GM21619 (cell line): ENCODE data around the gene M1AP.
"Not testable (repeated sequence)": the region's sequence is repeated elsewhere in the genome, so short reads cannot be mapped to it uniquely, and the experiment has no call there.

ENCODE experiments used
- ATAC-seq: cut with Tn5 transposase; IDR thresholded peaks from one replicate; pipeline ENCODE4 v1.9.1; 2021; ENCODE audit not compliant: unreplicated experiment

Gene M1AP

DNA sequence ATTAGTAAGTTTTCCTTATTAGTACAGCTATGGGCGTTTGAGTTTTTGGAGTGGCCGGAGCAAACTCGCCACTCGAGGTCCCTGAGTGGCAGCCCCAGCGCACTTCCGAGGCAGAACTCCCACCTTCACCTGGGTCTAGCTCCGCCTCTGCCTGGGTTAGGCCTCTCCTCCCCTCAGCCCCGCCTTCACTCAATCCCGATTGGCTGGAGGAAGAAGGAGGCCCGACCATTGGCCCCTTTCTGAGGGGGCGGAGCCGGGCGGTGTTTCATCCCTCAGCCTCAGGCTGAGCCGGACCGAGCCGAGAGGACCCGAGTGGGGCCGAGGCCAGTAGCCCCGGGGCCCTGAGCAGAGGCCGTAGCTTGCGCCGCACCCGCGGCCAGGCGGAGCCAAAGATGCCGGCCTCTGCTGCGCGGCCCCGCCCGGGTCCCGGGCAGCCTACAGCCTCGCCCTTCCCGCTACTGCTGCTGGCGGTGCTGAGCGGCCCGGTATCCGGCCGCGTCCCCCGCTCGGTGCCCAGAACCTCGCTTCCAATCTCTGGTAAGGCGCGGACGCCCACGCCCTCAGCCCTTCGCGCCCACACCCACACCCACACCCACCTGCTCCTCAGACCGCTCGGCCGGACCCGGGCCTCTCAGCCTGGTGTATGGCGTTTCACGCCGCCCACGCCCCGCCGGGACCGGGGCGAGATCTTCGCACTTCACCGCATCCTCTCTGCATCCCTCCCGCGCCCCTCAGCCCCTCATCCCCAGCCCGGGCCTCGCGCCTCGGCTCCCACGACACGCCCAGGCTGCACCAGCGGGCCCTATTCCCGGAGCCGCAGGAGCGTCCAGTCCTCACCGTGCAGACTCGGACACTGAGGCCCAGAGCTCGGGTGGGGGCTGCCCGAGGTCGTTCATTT, 6.1 kb upstream of the M1AP start, which contains the start of gene SEMA4F:
Gene SEMA4F (plus strand): TSS at position 263 of the 898 bp plus-strand sequence. CDS start 130 bp downstream, at position 393.
- ATAC-seq, result peak; percentile 100

DNA sequence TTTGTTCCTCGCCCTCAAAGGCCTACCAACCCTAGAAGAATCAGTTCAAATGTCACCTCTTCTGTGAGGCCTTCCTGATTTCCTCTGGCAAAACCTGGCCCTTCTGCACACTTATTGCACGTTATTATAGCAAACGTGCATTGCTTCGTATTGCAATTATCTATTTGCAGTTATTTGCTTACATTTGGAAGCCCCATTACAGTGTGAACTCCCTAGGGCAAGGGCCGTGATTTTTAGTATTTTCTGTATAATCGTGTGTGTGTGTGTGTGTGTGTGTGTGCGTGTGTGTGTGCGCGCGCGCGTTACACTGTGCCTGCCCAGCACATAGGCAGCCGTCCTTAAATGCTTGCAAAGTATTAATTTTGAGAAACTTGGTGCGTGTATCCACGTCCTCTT, 5.5 kb upstream of the M1AP start:
- peak; percentile 18 for ATAC-seq

DNA sequence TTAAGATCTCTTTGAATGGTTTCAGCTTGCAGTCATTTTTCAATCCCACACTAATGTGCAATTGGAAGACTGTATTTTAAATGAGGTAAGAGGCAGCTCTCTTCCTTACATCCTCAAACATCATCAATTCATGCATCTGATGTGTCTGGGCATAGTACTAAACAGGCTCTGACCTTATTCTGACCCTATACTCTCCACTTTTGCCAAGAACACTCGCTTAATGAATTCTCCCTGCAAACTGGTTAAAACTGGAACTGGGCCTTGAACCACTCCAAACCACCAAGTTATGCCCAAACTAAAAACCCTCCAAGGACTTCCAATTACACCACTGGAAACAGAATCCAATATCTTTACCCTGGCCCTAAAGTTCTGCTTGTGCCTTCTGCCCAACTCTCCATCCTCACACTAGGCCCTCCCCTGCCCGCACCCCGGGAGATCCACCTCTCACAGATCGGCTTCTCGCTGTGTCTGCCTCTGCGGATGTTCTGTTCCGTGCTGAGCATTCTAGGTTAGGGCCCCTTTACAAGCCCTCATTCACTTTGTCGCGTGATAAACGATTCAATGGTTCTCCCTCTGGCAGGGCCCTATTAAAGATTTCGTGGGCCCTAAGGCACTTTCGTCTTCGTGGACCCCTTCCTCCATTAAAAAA, 1.2 kb downstream of the M1AP start:
- no peak for ATAC-seq

DNA sequence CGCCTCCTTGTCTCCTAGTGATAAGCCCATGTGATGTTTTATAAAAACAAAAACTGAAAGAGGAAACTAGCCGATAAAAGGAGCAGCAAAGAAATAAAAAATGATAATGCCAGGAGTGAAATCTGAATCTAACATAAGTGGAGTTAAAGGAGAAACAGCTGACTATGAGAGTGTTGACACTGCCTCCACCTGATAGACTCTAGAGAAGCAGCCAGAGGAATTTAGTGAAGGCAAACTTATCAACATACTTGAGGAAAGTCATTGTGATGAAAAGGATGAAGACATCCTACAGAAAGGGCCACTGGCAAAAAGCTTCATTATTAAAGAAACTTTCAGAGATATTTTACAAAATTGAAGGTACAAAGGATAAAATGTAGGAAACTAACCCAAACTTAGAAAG, 1.9 kb downstream of the M1AP start:
- ATAC-seq, result no peak

DNA sequence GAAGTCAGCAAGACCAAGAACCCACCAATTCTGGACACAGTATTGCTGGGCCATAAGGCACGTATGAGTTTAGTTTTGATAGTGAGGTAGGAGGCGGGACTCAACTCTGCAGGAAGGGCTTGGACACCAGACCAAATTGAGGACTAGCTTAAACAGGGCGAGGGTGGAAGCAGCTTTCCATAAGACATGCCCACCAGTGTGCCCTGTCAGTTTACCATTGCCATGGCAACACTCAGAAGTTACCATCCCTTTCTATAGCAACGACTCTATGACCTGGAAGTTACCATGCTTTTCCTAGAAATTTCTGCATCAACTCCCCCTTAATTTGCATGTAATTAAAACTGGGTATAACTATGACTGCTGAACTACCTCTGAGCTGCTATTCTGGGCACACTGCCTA, 2.8 kb downstream of the M1AP start:
- ATAC-seq, result no peak

DNA sequence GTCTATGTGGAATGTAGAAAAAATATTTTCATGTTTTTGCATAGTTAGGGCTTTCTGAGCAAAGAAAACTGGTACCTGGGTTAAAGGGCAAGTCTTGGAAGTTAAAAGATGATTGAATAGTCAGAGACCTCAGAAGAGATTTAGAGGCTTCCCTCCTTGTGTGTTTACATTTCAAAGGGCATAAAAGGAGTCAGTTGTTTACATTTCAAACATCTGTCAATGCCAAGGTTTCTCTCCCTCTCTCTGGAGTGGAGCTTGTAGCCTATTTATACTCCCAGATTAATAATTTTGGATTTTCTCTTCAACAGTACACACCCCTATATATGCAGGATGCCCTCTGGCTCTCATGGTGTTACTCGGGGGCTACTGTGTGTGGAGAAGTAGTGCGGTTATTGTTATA, 8.6 kb downstream of the M1AP start:
- ATAC-seq, result no peak

DNA sequence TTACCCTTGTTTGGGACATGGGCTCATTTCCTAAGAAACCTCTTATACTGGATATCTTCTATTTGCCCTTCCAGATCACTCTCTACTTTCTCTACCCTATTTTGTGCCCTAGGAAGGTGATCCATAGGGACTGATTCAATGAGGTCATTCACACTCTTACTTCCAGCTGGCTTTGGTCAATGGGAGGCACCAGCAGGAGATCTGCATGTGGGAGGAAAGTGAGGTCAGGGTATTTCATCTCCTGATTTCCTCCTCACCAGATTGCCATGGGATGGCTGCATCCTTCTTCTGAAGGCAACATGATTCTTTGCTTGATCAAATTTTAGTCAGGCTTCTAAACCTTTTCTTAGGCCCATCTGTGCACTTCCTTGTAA, 15.2 kb downstream of the M1AP start:
- no peak for ATAC-seq

DNA sequence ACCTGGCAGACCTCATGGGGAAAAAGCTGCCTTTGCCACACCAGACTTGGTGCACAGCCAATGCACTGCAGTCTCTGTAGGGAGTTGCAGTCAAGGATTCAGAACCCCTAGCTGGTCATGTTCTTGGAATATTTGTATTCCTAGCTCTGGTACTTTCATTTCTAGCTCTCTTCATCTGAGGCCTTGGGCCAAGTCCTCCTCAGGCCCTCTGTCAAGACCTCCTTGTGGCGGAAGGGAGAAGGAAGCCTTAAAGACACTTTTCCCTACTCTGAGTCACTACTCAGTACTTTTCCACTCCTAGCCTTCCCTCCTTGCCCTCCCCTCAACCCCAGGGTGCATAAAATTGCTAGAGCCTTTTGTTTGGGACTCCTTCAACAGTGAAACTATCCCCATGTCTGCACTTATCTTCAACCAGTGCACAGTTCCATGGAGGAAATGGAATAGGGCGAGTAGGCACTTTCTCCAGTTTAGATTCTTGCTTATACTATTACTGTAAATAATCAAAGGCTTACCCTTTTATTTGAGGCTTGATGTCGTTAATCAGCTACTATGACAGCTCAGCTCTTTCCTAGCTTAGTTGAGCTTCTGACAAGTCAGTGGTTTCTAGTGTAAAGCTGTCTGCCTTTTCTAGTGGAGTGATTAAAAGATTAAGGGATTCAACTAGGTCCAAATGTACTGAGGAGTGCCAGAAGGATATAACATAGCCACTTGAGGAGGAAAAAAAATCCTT, 15.8 kb downstream of the M1AP start:
- ATAC-seq, result no peak

DNA sequence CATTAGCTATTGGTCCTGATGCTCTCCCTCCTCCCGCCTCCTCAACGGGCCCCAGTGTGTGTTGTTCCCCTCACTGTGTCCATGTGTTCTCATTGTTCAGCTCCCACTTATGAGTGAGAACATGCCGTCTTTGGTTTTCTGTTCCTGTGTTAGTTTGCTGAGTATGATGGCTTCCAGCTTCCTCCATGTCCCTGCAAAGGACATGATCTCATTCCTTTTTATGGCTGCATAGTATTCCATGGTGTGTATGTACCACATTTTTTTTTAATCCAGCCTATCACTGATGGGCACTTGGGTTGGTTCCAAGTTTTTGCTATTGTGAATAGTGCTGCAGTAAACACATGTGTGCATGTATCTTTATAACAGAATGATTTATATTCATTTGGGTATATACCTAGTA, 17.7 kb downstream of the M1AP start:
- ATAC-seq, result not testable (repeated sequence)

DNA sequence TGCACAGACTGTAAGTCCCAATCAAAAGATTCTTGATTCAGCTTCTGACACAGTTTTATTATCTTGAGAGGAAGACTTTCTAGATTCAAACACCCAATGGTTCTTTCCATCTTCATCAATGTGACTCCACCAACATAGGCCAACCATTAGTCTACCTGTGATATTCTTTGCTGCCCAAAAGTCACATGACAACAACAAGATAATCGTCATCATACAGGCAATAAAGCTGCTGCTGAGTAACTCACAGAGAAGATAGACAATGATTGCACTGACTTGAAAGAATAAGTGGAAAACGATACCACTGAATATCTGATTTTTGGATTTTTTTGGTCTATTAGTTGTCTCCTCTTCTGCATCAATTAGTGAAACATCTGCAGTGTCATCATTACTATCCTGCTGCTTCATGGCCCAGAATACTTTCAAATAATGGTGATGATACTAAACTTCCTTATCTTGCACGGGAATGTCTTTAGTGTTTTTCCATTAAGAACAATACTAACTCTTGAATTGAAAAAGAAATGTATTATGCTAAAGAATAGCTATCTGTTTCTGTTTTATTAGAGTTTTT, 19.5 kb downstream of the M1AP start:
- ATAC-seq, result no peak

DNA sequence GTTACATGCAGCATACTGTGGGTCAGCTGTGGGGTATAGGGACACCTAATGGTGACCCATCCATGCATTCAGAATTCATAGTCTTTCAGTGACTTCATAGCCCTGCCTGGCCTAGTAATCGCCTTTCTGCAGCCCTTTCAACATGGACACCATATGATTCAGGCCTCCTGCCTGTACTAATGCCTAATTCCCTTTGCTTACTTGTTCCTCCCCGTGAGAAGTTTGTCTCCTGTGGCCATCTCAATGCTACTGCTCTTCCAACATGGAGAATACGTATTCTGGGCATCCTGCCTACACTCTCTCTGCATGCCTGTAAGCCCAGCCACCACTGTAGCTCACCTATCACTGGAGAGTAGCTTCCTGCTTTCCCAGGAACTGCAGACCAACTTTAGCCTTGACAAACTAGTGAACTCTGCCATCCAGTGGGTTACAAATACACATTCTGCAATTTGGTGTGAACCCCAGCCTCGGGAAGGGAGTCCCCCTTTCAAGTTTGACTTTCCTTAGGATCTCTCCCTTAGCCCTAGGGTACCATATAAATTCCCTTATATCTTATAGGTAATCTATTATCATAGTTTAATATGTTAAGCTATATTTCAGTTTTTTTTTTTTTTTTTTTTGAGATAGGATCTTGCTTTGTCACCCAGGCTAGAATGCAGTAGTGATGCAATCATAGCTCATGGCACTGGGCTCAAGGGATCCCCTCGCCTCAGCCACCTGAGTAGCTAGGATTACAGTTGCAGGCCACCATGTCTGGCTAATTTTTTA, 22.3 kb downstream of the M1AP start:
- no peak for ATAC-seq

DNA sequence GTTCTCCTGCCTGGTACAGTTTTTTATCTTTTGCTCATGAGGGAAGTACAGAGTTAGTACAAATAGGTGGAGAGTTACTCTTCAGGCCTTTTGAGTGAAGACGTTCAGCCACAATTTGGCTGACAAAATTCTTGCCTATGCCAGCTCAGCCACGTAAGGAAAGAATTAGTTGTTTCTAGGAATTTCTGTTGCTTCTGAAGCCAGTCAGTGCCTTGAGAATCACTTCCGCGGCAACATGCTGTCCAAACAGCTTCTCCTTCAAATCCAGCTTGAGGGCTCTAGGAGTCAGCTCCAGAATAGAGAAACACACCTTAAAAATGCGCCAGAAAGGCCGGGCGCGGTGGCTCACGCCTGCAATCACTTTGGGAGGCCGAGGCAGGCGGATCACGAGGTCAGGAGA, 27.5 kb downstream of the M1AP start:
- no peak for ATAC-seq

DNA sequence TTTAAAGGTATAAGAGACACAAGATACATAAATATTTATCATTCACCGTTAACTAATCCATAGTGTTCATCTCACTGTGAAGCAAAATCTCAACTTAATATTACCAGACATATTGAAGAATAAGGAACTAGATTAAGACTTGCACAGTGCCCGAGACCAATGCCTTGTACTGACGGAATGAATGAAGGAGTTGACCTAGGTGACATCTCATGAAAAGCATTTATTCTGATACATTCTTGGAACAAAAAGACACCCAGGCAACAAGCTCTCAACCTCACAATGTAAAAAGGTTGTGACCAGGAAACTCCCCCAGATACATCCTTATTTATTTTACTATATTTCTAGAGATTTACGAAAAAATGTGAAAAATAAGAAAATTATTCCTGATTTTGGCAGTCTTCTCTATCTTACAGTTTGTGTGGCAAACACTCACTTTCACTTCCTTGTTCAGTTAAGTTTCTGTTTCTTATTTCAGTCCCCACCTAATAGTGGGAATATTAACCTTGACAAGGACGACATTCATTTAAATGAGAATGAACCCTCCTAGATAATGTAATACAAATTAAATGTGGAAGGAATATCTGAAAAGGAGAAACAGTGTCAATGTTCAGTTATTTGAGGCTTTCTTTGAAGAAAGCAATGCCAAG, 28.4 kb downstream of the M1AP start:
- no peak for ATAC-seq

DNA sequence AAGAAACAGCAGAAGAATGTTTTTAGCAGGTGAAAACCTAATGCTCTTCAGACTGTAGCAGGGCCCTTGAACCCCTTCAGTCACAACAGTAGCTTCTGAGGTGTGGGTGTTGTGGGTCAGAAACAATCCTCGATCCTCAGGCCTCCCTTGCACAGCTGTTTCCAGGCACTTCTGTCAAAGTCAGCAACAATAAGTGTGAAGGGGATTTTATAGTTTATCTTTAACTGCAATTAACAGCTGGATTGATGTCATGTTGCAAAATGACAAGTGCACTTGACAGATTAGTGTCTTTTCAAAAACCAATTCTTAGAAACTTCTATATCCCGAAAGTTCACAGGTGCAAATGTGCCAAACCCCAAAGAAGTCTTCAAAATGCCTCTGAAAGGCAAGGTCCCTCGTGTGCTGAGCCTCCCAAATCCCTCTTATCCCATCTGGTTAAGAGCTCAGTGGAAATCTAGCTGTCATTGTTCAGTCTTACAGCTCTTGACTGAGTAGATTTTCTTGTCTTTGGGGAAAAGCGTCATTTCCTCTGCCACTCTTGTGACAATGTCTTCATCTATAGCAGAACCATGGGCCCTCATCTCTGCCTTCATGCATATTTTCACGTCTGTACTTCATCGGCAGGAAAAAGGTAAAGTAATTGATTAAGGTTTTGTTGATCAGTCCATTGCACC, 29.6 kb downstream of the M1AP start:
- ATAC-seq, result no peak

DNA sequence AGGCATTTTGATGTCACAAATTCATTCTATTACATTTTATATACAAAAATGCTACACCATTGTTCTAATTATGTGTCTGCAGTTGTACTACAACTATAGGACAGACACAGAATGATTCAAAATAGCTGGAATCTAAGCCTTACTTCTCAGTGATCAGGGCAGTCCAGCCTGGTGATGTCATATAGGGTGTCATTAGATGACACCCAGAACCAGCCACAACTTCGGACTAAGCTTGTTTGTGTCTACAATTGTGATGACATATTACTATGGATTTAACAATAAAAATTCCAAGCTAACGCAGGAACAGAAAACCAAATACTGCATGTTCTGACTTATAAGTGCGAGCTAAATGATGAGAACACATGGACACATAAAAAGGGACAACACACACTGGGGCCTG, 31.0 kb downstream of the M1AP start:
- no peak for ATAC-seq

DNA sequence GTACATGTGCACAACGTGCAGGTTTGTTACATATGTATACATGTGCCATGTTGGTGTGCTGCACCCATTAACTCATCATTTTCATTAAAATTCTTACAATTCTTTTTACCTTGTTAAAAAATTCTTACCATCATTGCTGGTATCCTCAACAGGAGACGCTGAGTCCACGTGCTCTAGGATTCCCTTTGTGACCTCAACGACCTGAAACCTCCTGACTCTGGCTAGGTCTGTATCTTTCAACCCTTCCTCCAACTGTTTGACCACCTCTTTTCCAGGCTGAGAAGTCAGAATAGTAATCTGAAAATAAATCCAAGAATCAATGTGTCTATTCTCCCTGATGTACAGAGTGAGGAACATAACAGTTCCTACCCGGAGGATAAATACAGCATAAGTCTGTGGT, 41.2 kb downstream of the M1AP start:
- no peak for ATAC-seq

DNA sequence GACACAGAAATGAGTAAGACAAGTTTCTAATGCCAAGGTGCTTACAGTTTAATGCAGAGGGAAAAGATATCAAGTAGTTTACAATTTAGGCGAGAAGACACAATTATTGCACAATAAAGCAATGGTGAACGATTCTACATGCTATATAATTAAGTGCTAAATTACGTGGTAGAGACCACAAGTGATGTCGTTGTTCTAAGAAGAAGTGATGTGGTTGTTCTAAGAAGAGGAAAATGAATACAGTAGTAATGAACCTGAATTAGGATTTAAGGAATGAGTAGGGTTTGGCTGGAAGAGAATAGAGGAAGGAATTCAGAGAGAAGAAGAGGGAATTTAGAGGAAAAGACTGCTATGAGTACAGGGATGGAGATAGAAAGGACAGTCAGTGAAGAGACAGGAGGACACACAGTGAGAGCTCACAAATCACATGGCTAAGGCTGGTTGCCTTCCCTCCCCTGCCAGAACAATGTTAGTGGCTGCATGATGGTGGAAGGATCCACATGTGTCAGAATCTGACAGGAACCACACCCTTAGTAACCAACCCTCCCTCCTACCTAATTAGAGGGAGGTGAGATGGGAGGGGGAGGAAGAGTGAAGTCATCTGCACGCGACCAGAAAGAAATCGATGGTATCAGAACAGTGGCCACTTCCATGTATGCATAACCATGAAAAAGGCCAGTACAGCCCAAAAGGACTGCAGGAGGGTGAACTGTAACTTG, 44.7 kb downstream of the M1AP start:
- no peak for ATAC-seq

DNA sequence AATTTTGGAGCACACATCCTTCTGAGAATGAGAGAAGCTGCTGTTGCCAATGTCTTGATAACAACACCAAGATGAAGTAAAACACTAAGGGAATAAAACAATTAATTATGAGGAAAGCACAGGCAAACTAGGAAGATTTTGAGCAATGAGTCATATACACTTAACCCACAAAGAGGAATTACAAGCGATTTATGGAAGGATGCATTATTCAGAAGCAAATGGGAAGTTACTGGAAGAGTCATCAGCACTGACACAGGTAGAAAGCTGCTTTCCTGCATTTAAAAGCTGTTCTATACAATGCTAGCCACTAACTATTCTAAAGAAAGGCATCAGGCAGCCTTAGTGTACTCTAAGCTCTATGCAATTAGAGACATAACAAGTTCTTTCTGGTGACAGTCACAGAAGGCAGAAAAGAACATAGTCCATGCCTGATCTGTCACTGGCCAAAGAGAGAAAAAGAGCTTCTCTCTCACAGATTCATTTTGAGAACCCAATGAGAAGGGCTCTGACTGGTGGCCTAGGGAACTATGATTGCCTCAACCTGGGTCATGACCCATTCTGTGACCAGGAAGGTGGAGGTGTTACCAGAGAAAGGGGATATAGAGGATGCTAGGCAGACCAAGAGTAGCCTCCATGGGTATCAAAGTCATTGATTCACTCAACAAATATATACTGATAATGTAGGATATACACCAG, 45.4 kb downstream of the M1AP start:
- ATAC-seq, result no peak
